ENCODE measurements around the gene MBTPS1. TPM values are rescaled to one million over a fixed set of nuclear protein-coding genes. Genes with fewer than 3 reads are reported as not detected.

Gene MBTPS1
- total and polyA plus RNA-seq, 11 donors: 37.2 to 91.4 (median 67.7) TPM

DNA sequence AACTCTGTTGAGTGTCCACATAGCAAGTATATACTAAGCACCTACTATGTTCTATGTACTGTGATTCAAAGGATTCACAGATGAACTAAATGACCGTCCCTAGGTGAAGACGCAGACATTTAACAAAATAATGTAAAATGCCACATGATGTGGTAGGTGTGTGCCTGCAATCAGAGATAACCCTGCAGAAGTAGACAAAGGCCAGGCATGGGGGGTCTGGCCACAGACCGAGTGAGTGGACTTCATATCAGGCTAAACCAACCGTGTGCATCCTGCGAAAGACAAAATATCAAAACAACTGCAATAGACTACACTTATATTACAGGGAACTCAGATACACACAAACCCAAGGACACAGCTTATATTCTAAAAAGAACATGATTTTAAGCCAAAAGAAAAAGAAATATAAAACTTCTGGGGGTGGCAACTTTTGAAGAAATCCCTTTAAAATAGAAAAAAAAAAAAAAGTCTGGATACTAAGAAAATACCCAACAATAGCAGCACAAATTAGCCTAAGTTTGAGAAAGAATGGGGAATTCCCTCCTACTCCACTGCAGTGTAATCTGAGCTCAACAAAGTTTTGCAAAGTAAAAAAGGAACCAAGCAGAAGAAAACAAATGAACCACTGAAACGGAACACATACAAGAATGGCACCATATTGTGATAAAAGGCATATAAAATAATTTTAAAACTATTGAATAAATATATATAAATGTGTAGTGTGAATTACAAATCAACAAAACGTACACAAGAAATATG lies 16.0 kb upstream of the MBTPS1 start:
- H3K9me3 ChIP-seq: no peaks in the 10 kb centered on the region
- no peak overlapping the region for H3K4me3 ChIP-seq
- H3K27me3 ChIP-seq: no peaks in the 10 kb centered on the region
- peaks cover 0 to 7% (median 0%) of the 10 kb centered on the region in 12 donors for H3K4me1 ChIP-seq
- WGBS, 4 donors: 87 to 90% (median 90%) methylated on average over 7 of the region's 7 CpGs
- no peak overlapping the region for H3K27ac ChIP-seq
- H3K36me3 ChIP-seq: peaks cover 0 to 33% (median 31%) of the 10 kb centered on the region in 9 donors
- TF ChIP-seq POLR2A (IDR thresholded peaks at IDR 0.05): no peak
- TF ChIP-seq, protein P1, sequence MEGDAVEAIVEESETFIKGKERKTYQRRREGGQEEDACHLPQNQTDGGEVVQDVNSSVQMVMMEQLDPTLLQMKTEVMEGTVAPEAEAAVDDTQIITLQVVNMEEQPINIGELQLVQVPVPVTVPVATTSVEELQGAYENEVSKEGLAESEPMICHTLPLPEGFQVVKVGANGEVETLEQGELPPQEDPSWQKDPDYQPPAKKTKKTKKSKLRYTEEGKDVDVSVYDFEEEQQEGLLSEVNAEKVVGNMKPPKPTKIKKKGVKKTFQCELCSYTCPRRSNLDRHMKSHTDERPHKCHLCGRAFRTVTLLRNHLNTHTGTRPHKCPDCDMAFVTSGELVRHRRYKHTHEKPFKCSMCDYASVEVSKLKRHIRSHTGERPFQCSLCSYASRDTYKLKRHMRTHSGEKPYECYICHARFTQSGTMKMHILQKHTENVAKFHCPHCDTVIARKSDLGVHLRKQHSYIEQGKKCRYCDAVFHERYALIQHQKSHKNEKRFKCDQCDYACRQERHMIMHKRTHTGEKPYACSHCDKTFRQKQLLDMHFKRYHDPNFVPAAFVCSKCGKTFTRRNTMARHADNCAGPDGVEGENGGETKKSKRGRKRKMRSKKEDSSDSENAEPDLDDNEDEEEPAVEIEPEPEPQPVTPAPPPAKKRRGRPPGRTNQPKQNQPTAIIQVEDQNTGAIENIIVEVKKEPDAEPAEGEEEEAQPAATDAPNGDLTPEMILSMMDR (IDR thresholded peaks at IDR 0.05): no peak
- no peak for DNase-seq
- intact Hi-C loops (cut with DNase I): no loop called here
- ATAC-seq: no peak

DNA sequence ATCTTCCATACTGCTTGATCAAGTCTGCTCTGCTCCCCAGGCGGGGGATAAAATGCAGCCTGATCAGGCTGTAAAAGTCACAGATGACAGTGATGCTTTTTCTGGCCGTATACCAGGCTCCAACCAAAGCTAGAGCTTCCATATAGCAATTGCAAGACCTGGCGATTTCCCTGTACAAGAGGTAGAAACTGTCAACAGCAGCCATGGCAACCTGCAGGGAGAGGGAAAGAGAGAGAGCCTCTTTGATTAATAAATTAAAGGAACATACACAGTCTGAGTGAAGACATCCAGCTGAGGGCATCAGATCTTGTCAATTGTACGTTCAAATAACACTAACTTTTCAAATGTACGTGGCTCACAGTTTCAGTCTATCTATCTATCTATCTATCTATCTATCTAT lies 14.4 kb upstream of the MBTPS1 start:
- no peak overlapping the region for H3K27ac ChIP-seq
- TF ChIP-seq, protein P1 (IDR thresholded peaks at IDR 0.05): no peak
- no peak for TF ChIP-seq POLR2A (IDR thresholded peaks at IDR 0.05)
- H3K27me3 ChIP-seq: no peaks in the 10 kb centered on the region
- no peak overlapping the region for H3K4me3 ChIP-seq
- intact Hi-C loops (cut with DNase I): no loop called here
- H3K9me3 ChIP-seq: no peaks in the 10 kb centered on the region
- WGBS, 4 donors: 68 to 85% (median 79%) methylated on average over 5 of the region's 5 CpGs
- peak in 1 of 4 donors; percentile 29 for ATAC-seq
- H3K4me1 ChIP-seq: no peaks in the 10 kb centered on the region
- peaks cover 0 to 46% (median 33%) of the 10 kb centered on the region in 9 donors for H3K36me3 ChIP-seq
- no peak for DNase-seq

DNA sequence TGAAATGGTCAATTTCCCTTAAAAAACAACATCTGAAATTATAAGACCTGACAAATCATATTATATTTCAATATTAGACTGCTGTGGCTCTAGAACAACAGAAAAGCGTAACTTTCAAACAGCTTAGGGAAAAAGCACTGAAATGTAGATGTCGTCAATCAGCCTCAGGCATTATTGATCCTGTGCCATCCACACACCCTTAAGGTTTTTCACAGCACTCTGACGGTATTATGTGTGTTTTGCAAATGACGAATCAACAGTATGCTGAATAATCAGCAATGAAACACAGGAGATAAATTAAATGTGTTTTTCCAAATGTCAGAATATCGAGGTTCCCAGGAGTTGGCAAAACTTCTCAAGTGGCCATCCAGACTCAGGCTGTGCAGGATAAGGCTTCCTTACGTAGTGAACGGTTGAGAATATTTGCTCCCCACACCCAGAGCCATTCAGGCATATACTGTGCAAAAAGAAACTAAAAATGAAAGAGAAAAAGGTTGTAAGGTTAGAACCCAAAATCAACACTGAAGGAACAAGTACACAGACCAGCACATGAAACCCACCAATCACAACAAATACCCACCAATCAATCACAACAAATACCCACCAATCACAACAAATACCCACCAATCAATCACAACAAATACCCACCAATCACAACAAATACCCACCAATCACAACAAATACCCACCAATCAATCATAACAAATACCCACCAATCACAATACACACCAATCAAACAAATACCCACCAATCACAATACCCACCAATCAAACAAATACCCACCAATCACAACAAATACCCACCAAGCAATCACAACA lies 7.7 kb upstream of the MBTPS1 start:
- intact Hi-C loops (cut with DNase I): no loop called here
- no peak overlapping the region for H3K27ac ChIP-seq
- ATAC-seq (no peak), DNase-seq (no peak)
- H3K4me3 ChIP-seq: no peak overlapping the region
- no peaks in the 10 kb centered on the region for H3K4me1 ChIP-seq
- H3K27me3 ChIP-seq: no peaks in the 10 kb centered on the region
- no peaks in the 10 kb centered on the region for H3K9me3 ChIP-seq
- H3K36me3 ChIP-seq: peaks cover 0 to 56% (median 35%) of the 10 kb centered on the region in 9 donors
- 92 to 96% (median 95%) methylated on average over 7 of the region's 7 CpGs for WGBS, 4 donors
- TF ChIP-seq, protein P1 (IDR thresholded peaks at IDR 0.05): no peak
- TF ChIP-seq POLR2A (IDR thresholded peaks at IDR 0.05): no peak

DNA sequence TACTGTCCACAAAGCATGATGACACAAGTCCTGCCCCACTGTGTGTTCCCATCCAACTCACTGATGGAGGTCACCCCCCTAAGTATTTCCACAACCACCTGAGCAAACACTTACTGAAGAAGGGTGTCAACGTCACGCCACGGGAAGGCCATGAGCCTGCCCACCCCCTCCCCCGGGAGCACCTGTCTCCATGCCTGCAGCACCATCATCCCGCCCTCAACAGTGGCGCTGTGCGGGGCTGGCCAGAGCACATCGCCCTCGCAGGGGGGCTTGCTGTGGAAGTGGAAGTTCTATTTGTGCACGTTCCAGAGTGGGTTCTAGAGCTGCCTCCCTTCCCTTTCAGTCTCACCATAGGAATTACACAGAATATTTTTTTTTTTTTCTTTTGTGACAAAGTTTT lies 4.3 kb upstream of the MBTPS1 start:
- Histone ChIP-seq H3K4me1 (peaks cover 0 to 8% (median 7%) of the 10 kb centered on the region in 12 donors), H3K27ac (no peak overlapping the region), H3K4me3 (no peak overlapping the region), H3K36me3 (peaks cover 0 to 30% (median 21%) of the 10 kb centered on the region in 9 donors), H3K9me3 (no peaks in the 10 kb centered on the region), H3K27me3 (no peaks in the 10 kb centered on the region)
- intact Hi-C loops (cut with DNase I): no loop called here
- TF ChIP-seq, protein P1 (IDR thresholded peaks at IDR 0.05): no peak
- TF ChIP-seq POLR2A (IDR thresholded peaks at IDR 0.05): no peak
- 89 to 93% (median 92%) methylated on average over 10 of the region's 10 CpGs for WGBS, 4 donors
- DNase-seq (peak in 1 of 5 donors; percentile 17), ATAC-seq (no peak)

Measured in heart left ventricle (tissue), 16 donors.